ENCODE results near the gene STK24. TPM values are rescaled to one million over a fixed set of nuclear protein-coding genes. Genes with fewer than 3 reads are reported as not detected.

Gene STK24
- total RNA-seq, 1 donor from 2014 or later: 88.4 TPM

GRCh38 chr13:98527526-98527925 lies 49.4 kb downstream of the STK24 start:
- Mint-ChIP-seq H3K36me3 (peaks cover 3% of the 10 kb centered on the region), H3K4me1 (peaks cover 11% of the 10 kb centered on the region), H3K27me3 (ENCODE audit: low read depth) (no peaks in the 10 kb centered on the region), H3K4me3 (no peak overlapping the region), H3K27ac (no peak overlapping the region), H3K9me3 (no peaks in the 10 kb centered on the region)
- no peak for DNase-seq (ENCODE audit: low spot score in 2 of 2, unreplicated experiment in 2 of 2)
- TF ChIP-seq, protein P1, sequence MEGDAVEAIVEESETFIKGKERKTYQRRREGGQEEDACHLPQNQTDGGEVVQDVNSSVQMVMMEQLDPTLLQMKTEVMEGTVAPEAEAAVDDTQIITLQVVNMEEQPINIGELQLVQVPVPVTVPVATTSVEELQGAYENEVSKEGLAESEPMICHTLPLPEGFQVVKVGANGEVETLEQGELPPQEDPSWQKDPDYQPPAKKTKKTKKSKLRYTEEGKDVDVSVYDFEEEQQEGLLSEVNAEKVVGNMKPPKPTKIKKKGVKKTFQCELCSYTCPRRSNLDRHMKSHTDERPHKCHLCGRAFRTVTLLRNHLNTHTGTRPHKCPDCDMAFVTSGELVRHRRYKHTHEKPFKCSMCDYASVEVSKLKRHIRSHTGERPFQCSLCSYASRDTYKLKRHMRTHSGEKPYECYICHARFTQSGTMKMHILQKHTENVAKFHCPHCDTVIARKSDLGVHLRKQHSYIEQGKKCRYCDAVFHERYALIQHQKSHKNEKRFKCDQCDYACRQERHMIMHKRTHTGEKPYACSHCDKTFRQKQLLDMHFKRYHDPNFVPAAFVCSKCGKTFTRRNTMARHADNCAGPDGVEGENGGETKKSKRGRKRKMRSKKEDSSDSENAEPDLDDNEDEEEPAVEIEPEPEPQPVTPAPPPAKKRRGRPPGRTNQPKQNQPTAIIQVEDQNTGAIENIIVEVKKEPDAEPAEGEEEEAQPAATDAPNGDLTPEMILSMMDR (IDR thresholded peaks at IDR 0.05; ENCODE audit: unreplicated experiment): no peak

DNA sequence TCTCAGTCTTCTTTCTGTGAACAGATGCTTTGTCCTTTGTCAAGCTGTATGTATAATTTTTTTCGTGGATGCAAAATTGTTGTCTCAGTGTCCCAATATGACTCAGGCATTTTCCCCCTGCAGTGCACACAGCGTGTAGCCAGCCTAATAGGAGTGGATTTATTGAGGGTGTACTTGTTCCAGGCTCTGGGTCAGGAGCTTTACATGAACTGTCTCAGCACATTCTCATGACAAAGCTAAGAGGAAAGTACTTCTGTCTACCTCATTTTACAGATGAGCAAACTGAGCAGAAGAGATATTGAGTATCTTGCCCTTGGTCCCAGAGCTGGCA lies 50.8 kb downstream of the STK24 start:
- Mint-ChIP-seq H3K27me3 (ENCODE audit: low read depth) (no peaks in the 10 kb centered on the region), H3K4me1 (peaks cover 24% of the 10 kb centered on the region), H3K4me3 (no peak overlapping the region), H3K36me3 (peaks cover 3% of the 10 kb centered on the region), H3K9me3 (no peaks in the 10 kb centered on the region), H3K27ac (no peak overlapping the region)
- no peak for DNase-seq (ENCODE audit: low spot score in 2 of 2, unreplicated experiment in 2 of 2)
- TF ChIP-seq, protein P1 (IDR thresholded peaks at IDR 0.05; ENCODE audit: unreplicated experiment): no peak

DNA sequence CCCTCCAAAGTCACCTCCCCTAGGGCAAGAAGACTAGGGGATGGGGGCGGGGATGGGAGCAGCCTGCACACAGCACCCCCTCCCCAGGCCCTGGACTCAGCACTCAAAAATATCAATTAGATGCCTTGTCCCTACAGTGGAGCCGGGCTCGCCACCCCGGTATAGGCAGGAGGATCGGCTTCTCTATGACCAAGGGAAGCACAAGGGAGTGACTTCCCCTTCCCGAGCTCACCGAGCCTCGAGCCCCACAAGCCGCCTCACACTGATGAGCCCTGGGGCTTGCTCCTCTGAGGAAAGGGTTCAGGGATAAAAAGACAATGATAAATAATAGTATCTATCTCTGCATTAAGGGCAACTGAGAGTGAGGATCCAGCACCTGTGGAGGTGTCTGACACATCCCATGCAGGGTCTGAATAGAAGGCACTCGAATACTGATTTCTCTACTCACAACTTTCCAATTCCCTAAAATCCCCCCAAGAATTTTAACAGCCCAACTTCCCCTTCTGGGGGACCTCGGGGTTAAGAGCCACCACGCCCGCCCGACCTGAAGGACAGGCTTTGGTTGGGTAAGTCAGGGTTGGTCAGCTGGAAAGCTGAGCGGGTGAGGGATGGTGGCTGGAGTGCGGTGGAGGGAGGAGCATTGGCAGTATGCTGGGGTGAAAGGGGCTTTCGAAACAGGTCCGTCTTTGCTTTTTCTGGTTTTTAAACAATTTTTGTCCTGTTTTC lies 51.3 kb downstream of the STK24 start:
- Mint-ChIP-seq H3K9me3 (no peaks in the 10 kb centered on the region), H3K27me3 (ENCODE audit: low read depth) (no peaks in the 10 kb centered on the region), H3K27ac (no peak overlapping the region), H3K4me1 (peaks cover 26% of the 10 kb centered on the region), H3K36me3 (peaks cover 3% of the 10 kb centered on the region), H3K4me3 (no peak overlapping the region)
- DNase-seq (ENCODE audit: low spot score in 2 of 2, unreplicated experiment in 2 of 2): no peak
- TF ChIP-seq, protein P1 (IDR thresholded peaks at IDR 0.05; ENCODE audit: unreplicated experiment): no peak

- no peak for DNase-seq (ENCODE audit: low spot score in 2 of 2, unreplicated experiment in 2 of 2)
Observed at GRCh38 chr13:98524793-98525192, 52.1 kb downstream of the STK24 start.

GRCh38 chr13:98524391-98524790 lies 52.5 kb downstream of the STK24 start:
- peaks cover 3% of the 10 kb centered on the region for H3K36me3 Mint-ChIP-seq
- no peak overlapping the region for H3K4me3 Mint-ChIP-seq
- TF ChIP-seq, protein P1 (IDR thresholded peaks at IDR 0.05; ENCODE audit: unreplicated experiment): no peak
- peaks cover 26% of the 10 kb centered on the region for H3K4me1 Mint-ChIP-seq
- no peaks in the 10 kb centered on the region for H3K27me3 Mint-ChIP-seq (ENCODE audit: low read depth)
- DNase-seq (ENCODE audit: low spot score in 2 of 2, unreplicated experiment in 2 of 2): no peak
- no peak overlapping the region for H3K27ac Mint-ChIP-seq
- no peaks in the 10 kb centered on the region for H3K9me3 Mint-ChIP-seq

More at GRCh38 chr13:98524793-98525192, 52.1 kb downstream of the STK24 start:
- no peak overlapping the region for H3K4me3 Mint-ChIP-seq
- H3K4me1 Mint-ChIP-seq: peaks cover 26% of the 10 kb centered on the region
- no peaks in the 10 kb centered on the region for H3K9me3 Mint-ChIP-seq
- H3K27me3 Mint-ChIP-seq (ENCODE audit: low read depth): no peaks in the 10 kb centered on the region
- TF ChIP-seq, protein P1 (IDR thresholded peaks at IDR 0.05; ENCODE audit: unreplicated experiment): no peak
- no peak overlapping the region for H3K27ac Mint-ChIP-seq
- H3K36me3 Mint-ChIP-seq: peaks cover 3% of the 10 kb centered on the region

Data from mesothelial cell of epicardium (in vitro differentiated cells).